HG02870 (cell line): Measurements from ENCODE around the gene HCN1.
"Not testable (repeated sequence)": the region's sequence is repeated elsewhere in the genome, so short reads cannot be mapped to it uniquely, and the experiment has no call there.

Experiments used
- ATAC-seq: cut with Tn5 transposase; IDR thresholded peaks from one replicate; pipeline ENCODE4 v1.9.1; 2021; ENCODE audit warnings: mild to moderate bottlenecking, moderate library complexity; ENCODE audit not compliant: unreplicated experiment

The HCN1 gene

GRCh38 chr5:45622365-45622764 is 73.8 kb downstream of the HCN1 start:
- no peak for ATAC-seq

DNA sequence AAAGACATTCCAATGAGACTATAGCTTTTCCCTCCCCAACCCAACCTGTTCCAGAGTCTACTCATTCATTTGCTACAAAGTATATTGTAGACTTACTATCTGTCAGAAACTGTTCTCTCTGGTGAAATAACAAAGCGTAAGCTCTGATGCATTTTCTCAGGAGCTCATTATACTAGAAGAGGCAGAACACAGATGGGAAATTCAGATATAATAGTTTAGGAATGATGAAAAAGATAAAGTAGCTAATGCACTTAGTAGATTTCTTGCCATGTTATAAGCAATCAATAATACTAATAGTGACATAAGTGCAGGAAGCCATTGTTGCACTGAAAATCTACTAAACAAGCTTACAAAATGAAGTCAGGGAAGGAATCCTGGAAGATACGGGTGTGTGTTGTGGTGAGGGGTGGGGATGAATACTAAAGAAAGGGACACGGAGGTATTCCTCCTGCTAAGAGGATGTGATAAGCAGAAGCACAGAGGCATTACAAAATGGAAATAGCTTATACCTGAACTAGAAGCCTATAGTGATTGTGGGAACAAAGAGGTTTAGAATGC is 78.2 kb downstream of the HCN1 start:
- no peak for ATAC-seq

DNA sequence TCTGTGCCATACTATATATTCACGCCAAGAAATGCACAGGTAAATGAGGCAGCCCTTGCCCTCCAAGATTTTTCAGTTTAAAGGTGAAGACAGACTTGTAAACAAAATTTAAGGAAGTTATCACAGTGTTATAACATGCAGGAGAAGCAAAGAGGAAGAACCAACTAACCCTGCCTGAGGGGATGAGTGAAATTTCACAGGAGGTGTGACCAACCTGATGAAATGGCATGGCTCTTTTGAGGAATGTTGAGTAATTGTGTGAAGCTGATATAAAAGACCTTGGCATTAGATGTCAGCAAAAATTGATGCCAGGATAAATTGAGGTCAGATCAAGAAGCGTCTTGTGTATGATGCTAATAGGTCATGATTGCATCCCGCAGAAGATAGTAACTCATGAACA is 86.5 kb downstream of the HCN1 start:
- no peak for ATAC-seq

DNA sequence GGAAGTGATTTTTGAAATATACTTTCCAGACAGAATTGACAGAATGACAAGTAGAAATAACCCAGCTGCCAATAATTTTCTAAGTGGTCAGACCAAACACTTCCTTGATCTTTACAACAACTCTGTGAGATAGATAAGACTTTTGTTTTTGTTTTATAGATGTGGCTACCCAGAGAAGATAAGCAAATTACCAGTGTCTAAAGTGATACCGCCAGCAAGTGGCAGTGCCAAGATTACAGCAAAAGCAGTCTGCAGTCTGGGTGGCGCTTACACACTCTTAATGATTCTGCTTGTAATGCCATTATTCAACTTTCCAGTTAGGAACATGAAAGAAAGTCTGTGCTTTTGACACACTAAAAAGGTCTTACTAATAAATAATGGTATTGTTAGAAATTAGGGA is 92.1 kb downstream of the HCN1 start:
- ATAC-seq, result no peak

DNA sequence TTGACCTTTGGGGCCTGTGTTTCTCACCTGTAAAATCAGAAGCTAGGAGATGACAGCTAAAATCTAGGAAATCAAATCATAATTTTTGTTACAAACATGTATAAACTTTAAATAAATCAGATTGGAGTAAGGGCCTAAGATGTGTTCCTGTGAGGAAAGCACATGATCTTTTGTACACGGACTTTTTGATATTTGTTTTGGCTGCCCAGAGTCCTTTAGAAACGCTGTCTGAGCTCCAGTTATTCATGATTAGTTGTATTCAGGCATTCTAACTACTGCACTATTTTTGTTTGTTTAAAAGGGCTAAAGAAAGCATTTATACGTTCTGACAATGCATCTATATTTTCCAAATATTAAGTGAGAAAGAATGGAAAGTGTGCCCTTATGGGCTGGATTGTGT is 94.8 kb downstream of the HCN1 start:
- ATAC-seq, result no peak

- ATAC-seq, result no peak
Measured at GRCh38 chr5:45596320-45596719, 99.9 kb downstream of the HCN1 start.

DNA sequence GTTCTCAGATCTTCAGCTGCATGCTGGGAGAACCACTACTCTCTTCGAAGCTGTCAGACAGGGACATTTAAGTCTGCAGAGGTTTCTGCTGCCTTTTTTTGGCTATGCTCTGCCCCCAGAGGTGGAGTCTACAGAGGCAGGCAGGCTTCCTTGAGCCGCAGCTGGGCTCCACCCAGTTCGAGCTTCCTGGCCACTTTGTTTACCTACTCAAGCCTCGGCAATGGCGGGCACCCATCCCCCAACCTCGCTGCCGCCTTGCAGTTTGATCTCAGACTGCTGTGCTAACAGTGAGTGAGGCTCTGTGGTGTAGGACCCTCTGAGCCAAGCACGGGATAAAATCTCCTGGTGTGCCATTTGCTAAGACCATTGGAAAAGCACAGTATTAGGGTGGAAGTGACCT is 110.2 kb downstream of the HCN1 start:
- not testable (repeated sequence) for ATAC-seq

DNA sequence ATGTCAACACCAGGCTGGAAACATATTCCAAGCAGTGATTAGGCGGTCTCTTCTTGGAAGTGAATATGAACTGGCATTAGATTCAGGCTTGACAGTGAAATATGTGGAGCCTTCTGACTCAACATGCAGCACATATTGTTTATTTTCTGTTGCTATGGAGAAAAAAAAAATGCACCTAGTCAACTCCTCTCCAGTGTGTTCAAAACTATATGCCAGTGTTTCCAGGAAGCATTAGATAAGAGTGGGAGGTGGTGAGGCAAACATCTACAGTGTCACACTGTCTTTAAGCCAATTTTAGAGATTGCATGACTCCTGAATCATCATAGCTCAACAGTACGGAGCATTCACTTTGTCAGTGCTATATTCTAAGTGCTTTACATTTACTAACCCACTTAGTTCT is 117.9 kb downstream of the HCN1 start:
- no peak for ATAC-seq

DNA sequence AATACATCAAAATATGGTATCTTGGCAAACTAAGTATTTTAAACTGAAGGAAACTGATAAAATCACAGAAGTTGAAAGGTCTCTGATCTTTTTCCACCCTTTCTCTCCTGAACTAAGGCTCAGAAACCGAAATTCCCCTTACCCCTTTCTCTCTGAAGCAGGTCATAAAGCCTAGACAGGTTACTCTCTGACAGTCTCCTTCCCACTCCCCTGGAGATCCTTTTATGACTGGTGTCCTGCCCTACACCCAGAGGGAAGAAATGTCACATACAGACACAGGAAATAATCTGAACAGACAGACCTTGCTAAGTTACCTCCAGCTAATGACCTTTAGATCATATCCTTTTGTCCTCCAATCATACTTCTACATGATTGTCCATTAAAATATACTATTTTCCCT is 127.4 kb downstream of the HCN1 start:
- no peak for ATAC-seq

DNA sequence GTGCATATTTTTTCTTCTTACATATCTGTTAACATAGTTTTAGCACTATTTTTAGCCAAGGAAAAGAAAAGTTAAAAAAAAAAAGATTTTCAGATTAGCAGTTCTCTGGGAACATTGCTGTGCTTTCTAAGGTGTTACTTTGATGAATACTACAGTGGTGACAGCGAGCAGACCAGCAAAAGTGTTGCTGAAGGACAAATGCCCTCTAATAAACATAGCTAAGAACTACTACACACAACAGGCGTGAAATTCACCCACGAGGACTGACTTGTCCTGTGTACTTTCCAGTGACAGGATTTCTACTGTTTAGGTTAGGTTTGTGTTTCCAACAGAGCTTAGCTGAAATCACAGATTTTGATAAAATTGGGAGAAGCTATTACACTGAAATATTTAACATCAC is 153.8 kb downstream of the HCN1 start:
- no peak for ATAC-seq

DNA sequence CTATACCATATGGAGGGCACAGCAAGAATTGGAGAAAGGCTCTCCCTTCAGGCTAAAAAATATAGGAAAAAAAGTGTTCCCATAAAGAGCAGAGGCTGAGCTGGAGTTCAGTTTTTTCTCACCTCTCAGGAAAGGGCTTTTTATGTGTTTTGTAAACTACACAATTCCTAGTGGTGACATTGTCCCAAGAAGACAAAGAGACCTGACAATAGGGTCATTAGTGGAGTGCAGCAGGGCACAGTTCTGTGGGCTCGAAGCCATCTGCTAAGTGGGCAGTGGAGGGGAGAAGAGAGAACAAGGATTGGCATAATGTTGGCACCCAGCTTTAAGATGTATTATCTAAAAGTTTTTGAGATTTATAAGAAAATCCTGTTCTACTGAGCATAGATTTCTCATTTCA is 162.5 kb downstream of the HCN1 start:
- no peak for ATAC-seq

- ATAC-seq, result no peak
Measured at GRCh38 chr5:45532826-45533624, 163.2 kb downstream of the HCN1 start.

DNA sequence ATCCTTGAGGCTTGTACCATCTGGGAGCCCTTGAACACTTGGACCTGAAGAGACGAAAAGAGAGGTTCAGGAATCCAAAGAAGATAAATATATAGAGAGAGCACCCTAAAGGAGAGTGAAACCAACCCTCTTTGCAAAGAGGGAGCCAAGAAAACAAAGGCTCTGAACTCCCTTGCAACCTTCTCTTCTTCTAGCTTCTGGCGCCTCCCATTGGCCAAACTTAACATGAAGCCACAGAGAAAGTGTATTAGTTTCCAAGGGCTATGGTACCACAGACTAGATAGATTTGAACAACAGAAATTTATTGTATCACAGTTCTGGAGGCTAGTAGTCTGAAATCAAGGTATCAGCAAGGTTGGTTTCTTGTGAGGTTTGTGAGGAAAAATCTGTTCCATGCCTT is 175.1 kb downstream of the HCN1 start:
- no peak for ATAC-seq

- ATAC-seq, result no peak
Measured at GRCh38 chr5:45512521-45512920, 183.7 kb downstream of the HCN1 start.

DNA sequence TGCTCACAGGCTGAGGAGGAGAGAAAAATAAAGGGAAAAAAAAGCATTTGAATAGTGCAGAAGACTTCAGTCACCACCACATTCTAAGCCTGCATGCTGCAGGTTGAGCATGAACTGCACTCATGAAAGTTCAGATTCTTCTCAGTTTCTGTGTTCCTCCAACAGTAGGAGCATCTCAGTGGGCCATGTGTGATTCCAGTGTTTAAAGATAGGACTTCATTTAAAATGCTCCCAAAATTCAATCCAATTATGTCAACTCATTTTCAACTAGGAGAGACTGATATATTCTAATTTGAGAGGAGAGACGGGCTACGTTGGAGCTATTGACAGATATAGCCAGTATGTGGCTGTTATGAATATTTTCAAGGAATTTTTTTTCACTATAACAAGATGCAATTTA is 186.8 kb downstream of the HCN1 start:
- no peak for ATAC-seq

GRCh38 chr5:45508135-45508534 is 188.0 kb downstream of the HCN1 start:
- no peak for ATAC-seq

DNA sequence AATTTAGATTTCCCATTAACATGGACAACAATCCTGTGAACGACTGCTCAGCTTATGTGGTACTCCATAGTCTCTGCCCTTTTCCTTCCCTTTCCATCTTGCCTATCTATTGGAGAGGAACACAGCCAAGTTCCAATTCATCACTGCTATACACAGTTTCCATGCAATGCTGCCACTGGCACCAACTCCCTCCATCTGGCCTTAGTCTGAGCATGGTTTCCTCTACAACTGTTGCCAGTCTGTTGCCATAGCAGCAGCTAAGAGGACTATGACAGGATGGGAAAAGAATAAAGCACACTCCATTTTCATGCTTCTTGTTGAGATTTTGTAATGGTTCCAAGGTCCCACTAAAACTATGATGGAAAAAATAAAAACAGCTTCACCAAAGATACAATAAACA is 189.0 kb downstream of the HCN1 start:
- no peak for ATAC-seq

- ATAC-seq, result not testable (repeated sequence)
Measured at GRCh38 chr5:45499006-45499405, 197.2 kb downstream of the HCN1 start.

DNA sequence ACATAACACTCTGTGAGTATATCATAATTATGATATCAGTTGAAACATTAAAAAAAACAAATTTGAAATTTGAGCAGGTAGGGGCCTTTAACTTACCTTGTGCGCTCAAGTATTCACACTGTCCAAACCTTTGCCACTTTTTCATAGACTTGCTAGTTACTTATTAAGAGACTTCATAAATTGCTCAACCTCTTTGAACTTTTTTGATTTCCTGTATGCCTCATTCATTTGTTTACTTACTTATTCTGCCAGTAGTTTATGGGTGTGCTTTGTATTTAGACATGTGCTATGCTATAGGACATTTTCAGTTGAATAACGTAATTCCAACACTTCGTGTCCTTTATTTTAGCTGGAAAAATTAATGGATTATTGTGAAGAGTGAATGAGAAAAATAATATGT is 204.8 kb downstream of the HCN1 start:
- no peak for ATAC-seq

- no peak for ATAC-seq
Measured at GRCh38 chr5:45484781-45485180, 211.4 kb downstream of the HCN1 start.

DNA sequence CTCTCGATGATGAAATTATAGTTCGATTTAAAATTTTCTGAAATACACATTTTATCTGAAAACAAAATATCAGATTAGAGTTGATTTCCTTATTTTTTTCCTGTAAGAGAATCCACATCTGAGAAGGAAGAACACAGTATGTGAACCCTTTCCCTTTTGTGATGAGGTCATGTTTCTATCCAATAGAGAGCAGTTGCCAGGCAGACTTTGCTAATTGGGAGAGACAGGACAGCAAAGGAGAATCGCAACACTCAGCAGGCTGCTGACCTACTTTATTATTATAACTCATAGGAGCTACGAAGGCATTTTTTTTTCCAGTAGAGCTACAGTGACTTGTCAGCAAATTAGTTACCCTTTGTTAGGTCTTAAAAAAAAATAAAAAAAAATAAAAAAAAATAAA is 242.1 kb downstream of the HCN1 start:
- no peak for ATAC-seq

DNA sequence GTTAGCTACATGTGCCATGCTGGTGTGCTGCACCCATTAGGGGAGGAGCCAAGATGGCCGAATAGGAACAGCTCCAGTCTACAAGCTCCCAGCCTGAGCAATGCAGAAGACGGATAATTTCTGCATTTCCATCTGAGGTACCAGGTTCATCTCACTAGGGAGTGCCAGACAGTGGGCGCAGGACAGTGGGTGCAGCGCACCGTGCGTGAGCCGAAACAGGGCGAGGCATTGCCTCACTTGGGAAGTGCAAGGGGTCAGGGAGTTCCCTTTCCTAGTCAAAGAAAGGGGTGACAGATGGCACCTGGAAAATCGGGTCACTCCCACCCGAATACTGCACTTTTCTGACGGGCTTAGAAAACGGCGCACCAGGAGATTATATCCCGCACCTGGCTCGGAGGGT is 251.3 kb downstream of the HCN1 start:
- ATAC-seq, result not testable (repeated sequence)

DNA sequence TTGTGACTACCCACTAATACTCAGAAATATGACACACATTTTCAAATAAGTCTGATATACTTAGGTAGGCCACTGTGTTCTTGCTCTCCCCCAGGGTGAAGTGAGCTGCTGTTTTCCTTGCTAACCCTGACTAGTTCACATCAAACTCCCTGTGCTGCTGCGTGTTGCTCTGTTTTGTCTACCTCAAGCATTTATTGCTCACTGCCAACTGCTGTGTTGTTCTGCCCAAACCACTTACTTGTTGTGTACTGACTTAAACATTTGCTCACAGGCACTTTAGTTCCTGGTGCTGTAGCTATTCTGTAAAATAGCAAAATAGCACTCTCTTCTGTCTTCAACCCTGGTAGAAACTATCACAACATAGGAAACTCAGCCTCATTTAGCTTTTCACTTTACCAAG is 255.7 kb downstream of the HCN1 start:
- ATAC-seq, result no peak
